ENCODE data around the gene LHX1. TPM values are rescaled to one million over a fixed set of nuclear protein-coding genes. Genes with fewer than 3 reads are reported as not detected.

Gene LHX1
- total and polyA plus RNA-seq, 10 of the 15 experiments (the other 5 are each of a cell fraction or from before 2014, with no cell fraction given) = not detected

DNA sequence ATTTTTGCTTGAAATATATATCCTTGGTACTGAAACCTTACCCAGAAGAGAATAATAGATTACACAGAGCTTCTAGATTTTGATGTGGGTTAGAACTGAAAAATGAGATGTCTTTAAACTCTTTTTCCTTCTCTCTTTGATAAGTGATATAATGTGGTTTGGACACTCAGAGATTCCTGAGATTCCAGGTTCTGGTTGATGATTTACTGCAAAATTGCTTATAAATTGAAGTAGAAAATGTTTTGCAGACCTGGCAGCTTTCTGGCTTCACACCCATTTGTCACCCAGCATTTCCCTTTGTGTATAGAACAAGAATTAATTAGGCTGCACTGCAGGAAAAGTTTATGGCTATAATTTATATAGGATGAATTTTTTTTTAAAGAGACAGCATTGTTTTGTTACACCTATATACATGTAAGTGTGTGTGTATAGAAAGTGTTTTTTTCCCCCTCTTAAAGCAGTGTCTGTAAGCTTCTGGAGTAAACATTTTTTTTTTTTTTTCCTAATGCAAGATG lies 35.0 kb downstream of the LHX1 start:
- no peak for FAIRE-seq
- CTCF ChIA-PET = no interaction called here
- ATAC-seq = no peak
- no peaks in the 10 kb centered on the region for H3K4me1 ChIP-seq (ENCODE audit: control insufficient read depth, insufficient read depth, low read length)
- no peak overlapping the region for H3K9ac ChIP-seq (ENCODE audit: control insufficient read depth, insufficient read depth, low read length)
- POLR2A ChIA-PET = no interaction called here
- intact Hi-C loops (cut with micrococcal nuclease; ENCODE audit: unreplicated experiment) (no loop called here), in situ Hi-C loops (cut with MboI) (no loop called here)
- BruUV-seq (replicated peaks) = no TSS peak
- DNase-seq (ENCODE audit: low read depth, low spot score) = no peak
- no peaks in the 10 kb centered on the region for H3K9me3 ChIP-seq (replicated peaks; ENCODE audit: control insufficient read depth, insufficient read depth, low read length)
- no peak overlapping the region for H2AFZ ChIP-seq (ENCODE audit: control insufficient read depth, low read depth, low read length)
- no peak overlapping the region for H3K4me2 ChIP-seq (ENCODE audit: control insufficient read depth, insufficient read depth)
- no peak overlapping the region for H3K27ac ChIP-seq (ENCODE audit: control insufficient read depth, insufficient read depth)
- H3K79me2 ChIP-seq (ENCODE audit: control insufficient read depth, insufficient read depth, low read length) = peaks cover 11% of the 10 kb centered on the region
- SMC1A ChIA-PET (ENCODE audit: uncharacterized antibody, unreplicated experiment) = interaction anchor here (1.0 kb wide), 1 partner anchor 219 kb away, joined by 3 read pairs; no protein-coding TSS in a partner anchor
- H4K20me1 ChIP-seq (ENCODE audit: control insufficient read depth, insufficient read depth) = no peaks in the 10 kb centered on the region
- H3K4me3 ChIP-seq = no peak overlapping the region
- peaks cover 0 to 6% of the 10 kb centered on the region in 2 experiments; a peak in 2 of 4 replicates for H3K36me3 ChIP-seq (ENCODE audit: control insufficient read depth in 2 of 2, insufficient read depth in 2 of 2, low read length in 1 of 2)
- no peaks in the 10 kb centered on the region for H3K27me3 ChIP-seq (replicated peaks in 1 of 2; ENCODE audit: control insufficient read depth in 2 of 2, insufficient read depth in 2 of 2, low read length in 1 of 2)
- RAD21 ChIA-PET (ENCODE audit: unreplicated experiment) = no interaction called here
- TF ChIP-seq SIN3A (IDR thresholded peaks at IDR 0.05; ENCODE audit: low read depth, low read length) (no peak), RCOR1 (conservative IDR thresholded peaks at IDR 0.05; ENCODE audit: low read depth, low read length) (no peak), RAD21 (IDR thresholded peaks at IDR 0.05; ENCODE audit: insufficient read depth, low read depth, low read length) (no peak), ZNF384 (IDR thresholded peaks at IDR 0.05; ENCODE audit: borderline replicate concordance, low read depth, low read length) (no peak), KLF5 (IDR thresholded peaks at IDR 0.05; ENCODE audit: partially characterized antibody) (no peak), ETV6 (conservative IDR thresholded peaks at IDR 0.05 in 1 of 2, IDR thresholded peaks at IDR 0.05 in 1 of 2; ENCODE audit: borderline replicate concordance in 1 of 2, low read depth in 1 of 2) (no peak)
- TF ChIP-seq, protein P1, sequence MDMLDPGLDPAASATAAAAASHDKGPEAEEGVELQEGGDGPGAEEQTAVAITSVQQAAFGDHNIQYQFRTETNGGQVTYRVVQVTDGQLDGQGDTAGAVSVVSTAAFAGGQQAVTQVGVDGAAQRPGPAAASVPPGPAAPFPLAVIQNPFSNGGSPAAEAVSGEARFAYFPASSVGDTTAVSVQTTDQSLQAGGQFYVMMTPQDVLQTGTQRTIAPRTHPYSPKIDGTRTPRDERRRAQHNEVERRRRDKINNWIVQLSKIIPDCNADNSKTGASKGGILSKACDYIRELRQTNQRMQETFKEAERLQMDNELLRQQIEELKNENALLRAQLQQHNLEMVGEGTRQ (IDR thresholded peaks at IDR 0.05; ENCODE audit: borderline replicate concordance, low read depth, low read length) = no peak
- TF ChIP-seq, protein P2, sequence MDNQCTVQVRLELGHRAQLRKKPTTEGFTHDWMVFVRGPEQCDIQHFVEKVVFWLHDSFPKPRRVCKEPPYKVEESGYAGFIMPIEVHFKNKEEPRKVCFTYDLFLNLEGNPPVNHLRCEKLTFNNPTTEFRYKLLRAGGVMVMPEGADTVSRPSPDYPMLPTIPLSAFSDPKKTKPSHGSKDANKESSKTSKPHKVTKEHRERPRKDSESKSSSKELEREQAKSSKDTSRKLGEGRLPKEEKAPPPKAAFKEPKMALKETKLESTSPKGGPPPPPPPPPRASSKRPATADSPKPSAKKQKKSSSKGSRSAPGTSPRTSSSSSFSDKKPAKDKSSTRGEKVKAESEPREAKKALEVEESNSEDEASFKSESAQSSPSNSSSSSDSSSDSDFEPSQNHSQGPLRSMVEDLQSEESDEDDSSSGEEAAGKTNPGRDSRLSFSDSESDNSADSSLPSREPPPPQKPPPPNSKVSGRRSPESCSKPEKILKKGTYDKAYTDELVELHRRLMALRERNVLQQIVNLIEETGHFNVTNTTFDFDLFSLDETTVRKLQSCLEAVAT (IDR thresholded peaks at IDR 0.05) = no peak
- TF ChIP-seq, protein P3, sequence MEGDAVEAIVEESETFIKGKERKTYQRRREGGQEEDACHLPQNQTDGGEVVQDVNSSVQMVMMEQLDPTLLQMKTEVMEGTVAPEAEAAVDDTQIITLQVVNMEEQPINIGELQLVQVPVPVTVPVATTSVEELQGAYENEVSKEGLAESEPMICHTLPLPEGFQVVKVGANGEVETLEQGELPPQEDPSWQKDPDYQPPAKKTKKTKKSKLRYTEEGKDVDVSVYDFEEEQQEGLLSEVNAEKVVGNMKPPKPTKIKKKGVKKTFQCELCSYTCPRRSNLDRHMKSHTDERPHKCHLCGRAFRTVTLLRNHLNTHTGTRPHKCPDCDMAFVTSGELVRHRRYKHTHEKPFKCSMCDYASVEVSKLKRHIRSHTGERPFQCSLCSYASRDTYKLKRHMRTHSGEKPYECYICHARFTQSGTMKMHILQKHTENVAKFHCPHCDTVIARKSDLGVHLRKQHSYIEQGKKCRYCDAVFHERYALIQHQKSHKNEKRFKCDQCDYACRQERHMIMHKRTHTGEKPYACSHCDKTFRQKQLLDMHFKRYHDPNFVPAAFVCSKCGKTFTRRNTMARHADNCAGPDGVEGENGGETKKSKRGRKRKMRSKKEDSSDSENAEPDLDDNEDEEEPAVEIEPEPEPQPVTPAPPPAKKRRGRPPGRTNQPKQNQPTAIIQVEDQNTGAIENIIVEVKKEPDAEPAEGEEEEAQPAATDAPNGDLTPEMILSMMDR (IDR thresholded peaks at IDR 0.05 in 2 of 3, conservative IDR thresholded peaks at IDR 0.05 in 1 of 3; ENCODE audit: control insufficient read depth in 2 of 3, extremely low read depth in 1 of 3, insufficient read depth in 1 of 3, low read depth in 3 of 3, low read length in 3 of 3) = no peak
- TF ChIP-seq, protein P4, sequence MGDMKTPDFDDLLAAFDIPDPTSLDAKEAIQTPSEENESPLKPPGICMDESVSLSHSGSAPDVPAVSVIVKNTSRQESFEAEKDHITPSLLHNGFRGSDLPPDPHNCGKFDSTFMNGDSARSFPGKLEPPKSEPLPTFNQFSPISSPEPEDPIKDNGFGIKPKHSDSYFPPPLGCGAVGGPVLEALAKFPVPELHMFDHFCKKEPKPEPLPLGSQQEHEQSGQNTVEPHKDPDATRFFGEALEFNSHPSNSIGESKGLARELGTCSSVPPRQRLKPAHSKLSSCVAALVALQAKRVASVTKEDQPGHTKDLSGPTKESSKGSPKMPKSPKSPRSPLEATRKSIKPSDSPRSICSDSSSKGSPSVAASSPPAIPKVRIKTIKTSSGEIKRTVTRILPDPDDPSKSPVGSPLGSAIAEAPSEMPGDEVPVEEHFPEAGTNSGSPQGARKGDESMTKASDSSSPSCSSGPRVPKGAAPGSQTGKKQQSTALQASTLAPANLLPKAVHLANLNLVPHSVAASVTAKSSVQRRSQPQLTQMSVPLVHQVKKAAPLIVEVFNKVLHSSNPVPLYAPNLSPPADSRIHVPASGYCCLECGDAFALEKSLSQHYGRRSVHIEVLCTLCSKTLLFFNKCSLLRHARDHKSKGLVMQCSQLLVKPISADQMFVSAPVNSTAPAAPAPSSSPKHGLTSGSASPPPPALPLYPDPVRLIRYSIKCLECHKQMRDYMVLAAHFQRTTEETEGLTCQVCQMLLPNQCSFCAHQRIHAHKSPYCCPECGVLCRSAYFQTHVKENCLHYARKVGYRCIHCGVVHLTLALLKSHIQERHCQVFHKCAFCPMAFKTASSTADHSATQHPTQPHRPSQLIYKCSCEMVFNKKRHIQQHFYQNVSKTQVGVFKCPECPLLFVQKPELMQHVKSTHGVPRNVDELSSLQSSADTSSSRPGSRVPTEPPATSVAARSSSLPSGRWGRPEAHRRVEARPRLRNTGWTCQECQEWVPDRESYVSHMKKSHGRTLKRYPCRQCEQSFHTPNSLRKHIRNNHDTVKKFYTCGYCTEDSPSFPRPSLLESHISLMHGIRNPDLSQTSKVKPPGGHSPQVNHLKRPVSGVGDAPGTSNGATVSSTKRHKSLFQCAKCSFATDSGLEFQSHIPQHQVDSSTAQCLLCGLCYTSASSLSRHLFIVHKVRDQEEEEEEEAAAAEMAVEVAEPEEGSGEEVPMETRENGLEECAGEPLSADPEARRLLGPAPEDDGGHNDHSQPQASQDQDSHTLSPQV (IDR thresholded peaks at IDR 0.05) = no peak

Data from GM12878 (cell line).